Measurements from ENCODE around the gene KCNJ15. TPM values are rescaled to one million over a fixed set of nuclear protein-coding genes. Genes with fewer than 3 reads are reported as not detected.

Gene KCNJ15
- total RNA-seq, 1 experiment from 2014 or later: not detected

DNA sequence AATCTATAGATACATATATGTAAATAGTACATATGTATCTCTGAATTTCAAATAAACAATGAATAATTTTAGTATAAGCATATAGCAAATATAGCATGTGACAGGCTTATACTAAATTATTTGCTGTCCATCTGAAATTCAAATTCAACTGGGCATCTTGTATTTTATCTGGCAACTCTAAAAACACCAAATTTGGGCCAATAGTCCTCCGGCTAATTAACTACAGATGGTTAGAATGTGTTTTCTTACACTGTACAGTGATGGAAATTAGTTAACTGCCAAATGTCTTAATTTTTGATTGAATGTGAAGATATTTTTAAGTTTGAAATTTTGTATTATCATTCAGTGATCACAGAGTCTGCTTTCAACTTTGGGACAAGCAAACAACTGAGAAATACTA lies 30.7 kb downstream of the KCNJ15 start:
- ATAC-seq (no peak), DNase-seq (ENCODE audit: low read depth, low spot score) (no peak)
- no TSS peak for BruUV-seq (replicated peaks)
- Histone ChIP-seq H3K9me3 (ENCODE audit: control insufficient read depth in 1 of 2, insufficient read depth in 1 of 2, low read depth in 1 of 2, low read length in 2 of 2) (no peaks in the 10 kb centered on the region), H3K27me3 (ENCODE audit: insufficient read depth, low read length) (no peaks in the 10 kb centered on the region; the same call in 1 of the 2 replicates), H3K9ac (ENCODE audit: low read length) (no peak overlapping the region), H3K4me3 (replicated peaks in 1 of 2; ENCODE audit: low read depth in 1 of 2, low read length in 2 of 2) (no peak overlapping the region), H3K9me2 (ENCODE audit: insufficient read depth) (no peaks in the 10 kb centered on the region), H2AFZ (ENCODE audit: low read depth, low read length, poor library complexity, severe bottlenecking) (no peak overlapping the region), H3K36me3 (ENCODE audit: control insufficient read depth in 1 of 2, insufficient read depth in 2 of 2, low read length in 2 of 2) (no peaks in the 10 kb centered on the region), H3K4me1 (ENCODE audit: control insufficient read depth in 1 of 2, insufficient read depth in 2 of 2, low read length in 2 of 2) (no peaks in the 10 kb centered on the region), H3K27ac (ENCODE audit: low read depth, low read length) (no peak overlapping the region), H4K20me1 (ENCODE audit: insufficient read depth) (no peaks in the 10 kb centered on the region), H3K4me2 (ENCODE audit: low read length) (no peak overlapping the region), H3K79me2 (ENCODE audit: insufficient read depth, low read length) (no peaks in the 10 kb centered on the region)
- RAD21 ChIA-PET (ENCODE audit: low non-redundant PET in 1 of 2, low total read pairs in 2 of 2, uncharacterized antibody in 2 of 2, unreplicated experiment in 2 of 2): no interaction called here
- POLR2A ChIA-PET: no interaction called here
- TF ChIP-seq ZNF274 (IDR thresholded peaks at IDR 0.05; ENCODE audit: low read depth, low read length): no peak
- TF ChIP-seq, protein P1, sequence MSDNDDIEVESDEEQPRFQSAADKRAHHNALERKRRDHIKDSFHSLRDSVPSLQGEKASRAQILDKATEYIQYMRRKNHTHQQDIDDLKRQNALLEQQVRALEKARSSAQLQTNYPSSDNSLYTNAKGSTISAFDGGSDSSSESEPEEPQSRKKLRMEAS (IDR thresholded peaks at IDR 0.05): no peak
- no peak for TF ChIP-seq CBX3 (IDR thresholded peaks at IDR 0.05; ENCODE audit: low read depth)
- no peak for TF ChIP-seq ZFX (IDR thresholded peaks at IDR 0.05)
- no peak for TF ChIP-seq POLR2AphosphoS5 (IDR thresholded peaks at IDR 0.05; ENCODE audit: low read depth, low read length)
- no peak for TF ChIP-seq EZH2phosphoT487 (IDR thresholded peaks at IDR 0.05; ENCODE audit: borderline replicate concordance)
- TF ChIP-seq EGR1 (IDR thresholded peaks at IDR 0.05; ENCODE audit: low read depth): no peak
- no peak for TF ChIP-seq JUND (IDR thresholded peaks at IDR 0.05)
- no peak for TF ChIP-seq EZH2 (IDR thresholded peaks at IDR 0.05)
- TF ChIP-seq, protein P2, sequence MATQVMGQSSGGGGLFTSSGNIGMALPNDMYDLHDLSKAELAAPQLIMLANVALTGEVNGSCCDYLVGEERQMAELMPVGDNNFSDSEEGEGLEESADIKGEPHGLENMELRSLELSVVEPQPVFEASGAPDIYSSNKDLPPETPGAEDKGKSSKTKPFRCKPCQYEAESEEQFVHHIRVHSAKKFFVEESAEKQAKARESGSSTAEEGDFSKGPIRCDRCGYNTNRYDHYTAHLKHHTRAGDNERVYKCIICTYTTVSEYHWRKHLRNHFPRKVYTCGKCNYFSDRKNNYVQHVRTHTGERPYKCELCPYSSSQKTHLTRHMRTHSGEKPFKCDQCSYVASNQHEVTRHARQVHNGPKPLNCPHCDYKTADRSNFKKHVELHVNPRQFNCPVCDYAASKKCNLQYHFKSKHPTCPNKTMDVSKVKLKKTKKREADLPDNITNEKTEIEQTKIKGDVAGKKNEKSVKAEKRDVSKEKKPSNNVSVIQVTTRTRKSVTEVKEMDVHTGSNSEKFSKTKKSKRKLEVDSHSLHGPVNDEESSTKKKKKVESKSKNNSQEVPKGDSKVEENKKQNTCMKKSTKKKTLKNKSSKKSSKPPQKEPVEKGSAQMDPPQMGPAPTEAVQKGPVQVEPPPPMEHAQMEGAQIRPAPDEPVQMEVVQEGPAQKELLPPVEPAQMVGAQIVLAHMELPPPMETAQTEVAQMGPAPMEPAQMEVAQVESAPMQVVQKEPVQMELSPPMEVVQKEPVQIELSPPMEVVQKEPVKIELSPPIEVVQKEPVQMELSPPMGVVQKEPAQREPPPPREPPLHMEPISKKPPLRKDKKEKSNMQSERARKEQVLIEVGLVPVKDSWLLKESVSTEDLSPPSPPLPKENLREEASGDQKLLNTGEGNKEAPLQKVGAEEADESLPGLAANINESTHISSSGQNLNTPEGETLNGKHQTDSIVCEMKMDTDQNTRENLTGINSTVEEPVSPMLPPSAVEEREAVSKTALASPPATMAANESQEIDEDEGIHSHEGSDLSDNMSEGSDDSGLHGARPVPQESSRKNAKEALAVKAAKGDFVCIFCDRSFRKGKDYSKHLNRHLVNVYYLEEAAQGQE (IDR thresholded peaks at IDR 0.05; ENCODE audit: low read depth): no peak
- no peak for TF ChIP-seq SIN3A (IDR thresholded peaks at IDR 0.05; ENCODE audit: low read depth)
- TF ChIP-seq YY1 (IDR thresholded peaks at IDR 0.05; ENCODE audit: extremely low read depth, insufficient replicate concordance, low read depth, low read length): no peak
- TF ChIP-seq CEBPB (IDR thresholded peaks at IDR 0.05; ENCODE audit: low read depth): no peak
- CTCF ChIA-PET: no interaction called here
- intact Hi-C loops (cut with micrococcal nuclease): no loop called here

Measured in HCT116 (cell line).